Omental fat pad (tissue), 4 donors: ENCODE measurements around the gene SCYGR8. TPM values are rescaled to one million over a fixed set of nuclear protein-coding genes. Genes with fewer than 3 reads are reported as not detected.

Experiments
- ATAC-seq: fragments of 150-250 bp; one replicate; pipeline ENCODE4 v1.9.1; 2016; ENCODE audit warnings: mild to moderate bottlenecking, moderate library complexity; ENCODE audit not compliant: low FRiP score
- DNase-seq: peaks from one replicate; pipeline ENCODE4 v3.0.0-alpha.2; 2019; ENCODE audit warnings: low spot score
- CTCF ChIP-seq, 3 donors: fragments of 450-650 bp; IDR thresholded peaks; one replicate each; pipeline ENCODE4 v1.5.1; 2016 to 2017; ENCODE audit warnings: antibody characterized with exemption in 3 of 3, mild to moderate bottlenecking in 3 of 3, moderate library complexity in 2 of 3
- total RNA-seq, 4 donors: library from RNA; depleted of rRNA; stranded (reverse); fragments of >200 nt; gene quantifications; one replicate each; pipeline ENCODE4 v1.1.0, GENCODE V29; 2016

SCYGR8 gene
- not detected for total RNA-seq

- TF ChIP-seq CTCF (IDR thresholded peaks at IDR 0.05): no peak
- DNase-seq (no peak), ATAC-seq (no peak)
Measured at GRCh38 chr2:227745594-227745993, at the start of gene SCYGR8. Gene SCYGR8, plus strand, starts transcription at chr2:227745894. Its CDS starts 0 bp downstream, at chr2:227745894.

GRCh38 chr2:227696990-227697679 lies 48.6 kb upstream of the SCYGR8 start:
- TF ChIP-seq CTCF (IDR thresholded peaks at IDR 0.05): no peak
- peak; percentile 71 for ATAC-seq
- DNase-seq: no peak

GRCh38 chr2:227701556-227701955 lies 44.1 kb upstream of the SCYGR8 start:
- ATAC-seq (no peak), DNase-seq (no peak)
- no peak for TF ChIP-seq CTCF (IDR thresholded peaks at IDR 0.05)

GRCh38 chr2:227703280-227703732 lies 42.4 kb upstream of the SCYGR8 start:
- ATAC-seq (peak; percentile 71), DNase-seq (no peak)
- no peak for TF ChIP-seq CTCF (IDR thresholded peaks at IDR 0.05)

GRCh38 chr2:227703961-227704360 lies 41.7 kb upstream of the SCYGR8 start:
- TF ChIP-seq CTCF (IDR thresholded peaks at IDR 0.05): no peak
- ATAC-seq: peak; percentile 79
- no peak for DNase-seq

- DNase-seq (no peak), ATAC-seq (no peak)
- no peak for TF ChIP-seq CTCF (IDR thresholded peaks at IDR 0.05)
Measured at GRCh38 chr2:227706859-227707258, 38.8 kb upstream of the SCYGR8 start.

GRCh38 chr2:227707390-227707789 lies 38.3 kb upstream of the SCYGR8 start:
- TF ChIP-seq CTCF (IDR thresholded peaks at IDR 0.05): no peak
- DNase-seq (no peak), ATAC-seq (no peak)
